HG03342 (cell line): ENCODE data around the gene CD320.
"Not testable (repeated sequence)": the region's sequence is repeated elsewhere in the genome, so short reads cannot be mapped to it uniquely, and the experiment has no call there.

ENCODE experiments used
- ATAC-seq: cut with Tn5 transposase; IDR thresholded peaks from one replicate; pipeline ENCODE4 v1.9.1; 2021; ENCODE audit warnings: mild to moderate bottlenecking, moderate library complexity; ENCODE audit not compliant: unreplicated experiment

Gene CD320

GRCh38 chr19:8307965-8308866 is at the start of gene CD320:
CD320 (minus strand) TSS chr19:8308358; CDS start chr19:8308290, 68 bp downstream.
- peak; percentile 68 for ATAC-seq

GRCh38 chr19:8357007-8357521 is 48.9 kb upstream of the CD320 start:
- no peak for ATAC-seq

GRCh38 chr19:8355631-8356402 is 47.7 kb upstream of the CD320 start:
- no peak for ATAC-seq

GRCh38 chr19:8352845-8353244 is 44.7 kb upstream of the CD320 start:
- not testable (repeated sequence) for ATAC-seq

DNA sequence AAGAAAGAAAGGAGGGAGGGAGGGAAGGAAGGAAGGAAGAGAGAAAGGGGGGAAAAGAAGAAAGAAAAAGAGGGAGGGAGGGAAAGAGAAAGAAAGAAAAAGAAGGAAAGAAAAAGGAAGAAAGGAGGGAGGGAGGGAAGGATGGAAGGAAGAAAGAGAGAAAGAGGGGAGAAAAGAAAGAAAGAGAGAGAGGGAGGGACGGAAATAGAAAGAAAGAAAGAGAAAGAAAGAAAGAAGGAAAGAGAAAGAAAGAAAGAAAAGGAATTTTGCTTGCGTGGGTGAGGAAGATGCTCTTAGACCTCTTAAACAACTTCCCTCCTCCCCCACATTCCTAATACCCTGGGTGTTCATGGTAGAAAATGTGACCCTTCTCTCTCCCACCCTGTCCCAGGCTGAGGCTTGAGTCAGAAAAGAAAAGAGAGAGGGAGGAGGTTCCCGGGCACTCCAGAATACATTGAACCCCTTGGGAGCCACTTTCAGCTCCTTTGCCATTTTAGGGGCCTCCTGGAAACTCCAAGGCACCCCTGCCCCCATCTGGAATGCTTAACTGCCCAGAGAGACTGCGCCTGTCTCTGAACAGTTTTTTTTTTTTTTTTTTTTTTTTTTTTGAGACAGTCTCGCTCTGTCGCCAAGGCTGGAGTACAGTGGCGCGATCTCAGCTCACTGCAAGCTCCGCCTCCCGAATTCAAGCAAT is 44.1 kb upstream of the CD320 start:
- ATAC-seq: no peak

DNA sequence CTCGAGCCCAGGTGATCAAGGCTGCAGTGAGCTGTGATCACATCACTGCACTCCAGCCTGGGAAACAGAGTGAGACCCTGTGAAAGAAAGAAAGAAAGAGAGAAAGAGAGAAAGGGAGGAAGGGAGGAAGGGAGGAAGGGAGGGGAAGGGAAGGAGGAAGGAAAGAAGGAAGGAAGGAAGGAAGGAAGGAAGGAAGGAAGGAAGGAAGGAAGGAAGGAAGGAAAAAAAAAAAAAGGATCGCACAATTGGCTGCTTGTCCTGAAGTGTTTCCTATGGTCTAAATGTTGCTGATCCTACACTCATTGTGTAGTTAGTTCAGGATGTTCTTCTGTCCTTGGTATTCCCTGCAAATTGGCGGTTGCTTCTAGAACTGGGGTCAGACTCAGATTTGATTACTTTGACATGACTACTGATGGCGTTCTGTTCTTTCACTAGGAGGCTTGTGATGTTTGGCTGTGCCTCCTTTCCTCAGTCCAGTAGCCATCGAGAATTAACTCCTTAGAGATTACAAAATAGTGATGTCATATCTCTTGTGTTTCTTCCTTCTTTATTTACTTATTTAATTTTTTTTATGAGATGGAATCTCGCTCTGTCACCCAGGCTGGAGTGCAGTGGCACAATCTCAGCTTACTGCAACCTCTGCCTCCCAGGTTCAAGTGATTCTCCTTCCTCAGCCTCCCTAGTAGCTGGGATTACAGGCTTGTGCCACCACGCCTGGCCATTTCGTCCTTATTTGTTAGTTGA is 41.6 kb upstream of the CD320 start:
- not testable (repeated sequence) for ATAC-seq

DNA sequence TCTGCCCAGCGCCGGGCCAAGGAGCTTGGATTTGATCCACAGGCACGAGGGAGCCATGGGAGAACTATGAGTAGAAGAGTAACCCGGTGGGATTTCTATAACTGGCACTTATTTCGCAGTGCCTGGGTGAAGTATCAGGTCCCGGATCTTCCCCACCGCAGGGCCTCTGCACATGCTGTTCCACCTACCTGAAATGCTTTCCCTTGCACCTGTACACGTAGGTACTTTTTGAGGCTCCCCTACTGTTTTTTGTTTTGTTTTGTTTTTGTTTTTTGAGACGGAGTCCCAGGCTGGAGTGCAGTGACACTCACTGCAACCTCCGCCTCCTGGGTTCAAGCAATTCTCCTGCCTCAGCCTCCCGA is 35.3 kb upstream of the CD320 start:
- ATAC-seq: no peak

DNA sequence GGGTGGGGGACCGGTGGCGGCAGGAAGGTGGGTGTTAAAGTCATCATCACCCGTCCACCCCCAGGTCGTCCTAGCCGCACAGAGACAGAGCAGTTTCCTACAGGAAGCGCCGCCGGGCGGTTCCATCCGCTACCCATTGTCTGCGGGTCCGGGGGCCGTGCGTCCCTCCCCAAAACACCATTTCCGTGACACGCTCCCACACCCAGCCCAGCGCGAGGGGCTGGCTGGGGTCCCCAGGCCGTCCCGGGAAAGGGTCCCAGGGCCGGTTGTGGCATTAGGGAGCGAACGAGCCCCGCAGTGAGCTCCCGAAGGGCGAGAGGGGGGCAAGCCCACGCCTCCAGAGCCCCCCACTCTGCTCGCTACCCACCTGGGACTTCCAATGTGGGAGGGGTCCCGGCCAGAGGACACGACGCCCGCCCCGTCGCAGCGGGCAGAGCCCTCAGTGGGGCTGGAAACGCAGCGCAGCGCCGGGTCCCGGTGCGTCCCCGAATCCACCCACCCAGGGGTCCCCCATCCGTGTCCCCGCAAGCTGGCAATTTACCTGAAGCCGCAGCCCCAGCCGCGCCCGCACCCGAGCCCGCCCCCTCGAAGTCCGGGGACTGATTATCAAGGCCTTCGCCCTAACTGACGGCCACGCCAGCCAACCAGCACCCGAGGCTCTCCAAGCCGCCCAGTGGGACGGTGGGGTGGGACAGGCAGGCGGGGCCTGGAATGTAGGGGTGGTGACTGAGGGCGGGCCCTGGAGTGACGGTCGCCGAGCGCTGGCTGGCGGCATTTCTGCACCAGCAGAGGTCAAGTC is 34.7 kb upstream of the CD320 start, which contains the start of gene KANK3:
Gene KANK3, minus strand, starts transcription at position 579 of the 799 bp plus-strand sequence. CDS start 5,434 bp downstream, outside the sequence.
- peak; percentile 89 for ATAC-seq

DNA sequence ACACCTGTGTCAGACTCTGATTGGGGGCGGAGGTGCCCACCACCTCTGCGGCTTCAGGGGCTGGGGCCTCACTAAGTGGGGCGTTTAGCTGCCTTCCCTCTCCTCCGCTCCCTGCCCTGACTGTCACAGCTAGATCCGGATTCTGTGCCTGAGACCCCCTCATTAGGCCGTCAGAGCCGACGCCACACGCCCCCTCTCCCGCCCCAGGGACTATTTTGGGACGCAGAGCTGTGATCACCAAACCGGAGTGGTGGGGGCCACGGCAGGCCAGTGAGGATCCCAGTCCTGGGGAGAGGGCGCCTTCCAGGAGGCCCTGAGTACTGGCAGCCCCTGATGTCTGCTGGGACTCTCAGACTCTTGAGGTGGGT is 34.1 kb upstream of the CD320 start:
- no peak for ATAC-seq

DNA sequence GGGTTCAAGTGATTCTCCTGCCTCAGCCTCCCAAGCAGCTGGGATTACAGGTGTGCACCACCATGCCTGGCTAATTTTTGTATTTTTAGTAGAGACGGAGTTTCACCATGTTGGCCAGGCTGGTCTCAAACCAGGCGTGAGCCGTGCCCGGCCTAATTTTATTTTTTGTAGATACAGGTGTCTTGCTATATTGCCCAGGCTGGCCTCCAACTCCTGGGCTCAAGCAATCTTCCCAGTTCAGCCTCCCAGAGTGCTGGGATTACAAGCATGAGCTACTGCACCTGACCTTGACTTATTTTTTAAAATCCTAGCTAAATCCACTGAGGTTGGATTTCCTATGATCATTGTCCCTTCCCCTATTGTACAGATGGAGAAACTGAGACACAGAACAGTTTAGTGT is 33.3 kb upstream of the CD320 start:
- not testable (repeated sequence) for ATAC-seq

- ATAC-seq: no peak
Observed at GRCh38 chr19:8340341-8341096, 32.4 kb upstream of the CD320 start.

GRCh38 chr19:8338835-8339234 is 30.7 kb upstream of the CD320 start:
- ATAC-seq: no peak

GRCh38 chr19:8337728-8338127 is 29.6 kb upstream of the CD320 start:
- no peak for ATAC-seq

GRCh38 chr19:8336660-8337059 is 28.5 kb upstream of the CD320 start:
- ATAC-seq: no peak

GRCh38 chr19:8336072-8336569 is 28.0 kb upstream of the CD320 start:
- ATAC-seq: no peak

DNA sequence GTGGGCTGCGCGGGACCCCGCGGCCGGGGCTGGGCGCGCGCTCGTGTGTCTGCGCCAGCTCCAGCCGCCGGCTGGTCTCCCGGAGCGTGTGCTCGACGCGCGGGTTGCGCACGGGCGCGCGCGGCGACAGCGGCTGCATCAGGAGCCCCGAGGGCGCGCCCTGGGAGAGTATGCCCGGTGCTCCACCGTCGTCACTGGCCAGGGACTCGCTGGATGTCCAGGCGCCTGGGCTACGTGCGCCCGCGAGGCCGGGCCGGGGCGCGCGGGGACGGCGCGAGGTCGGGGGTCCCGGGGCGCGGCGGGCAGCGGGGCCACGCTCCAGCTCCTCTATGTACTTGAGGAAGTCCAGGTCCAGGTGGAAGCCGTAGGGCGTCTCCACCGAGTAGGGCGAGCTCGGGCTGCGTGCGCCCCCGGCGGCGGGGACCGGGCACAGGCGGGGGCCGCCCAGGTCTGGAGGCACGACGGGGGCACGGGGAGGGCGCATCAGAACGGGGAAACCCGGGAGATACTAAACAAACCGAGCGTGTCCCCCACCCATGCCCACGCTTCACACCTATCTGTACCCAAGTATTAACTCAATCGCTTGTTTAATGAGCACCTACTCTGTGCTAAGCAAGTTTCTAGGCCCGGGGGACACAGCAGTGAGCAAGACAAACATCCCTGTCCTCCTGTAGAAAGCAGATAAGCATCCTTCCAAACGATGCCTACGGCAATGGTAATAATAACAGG is 27.3 kb upstream of the CD320 start:
- no peak for ATAC-seq

GRCh38 chr19:8334458-8335342 is 26.5 kb upstream of the CD320 start:
- ATAC-seq: no peak
